ENCODE data around the gene AFG1L. TPM values are rescaled to one million over a fixed set of nuclear protein-coding genes. Genes with fewer than 3 reads are reported as not detected.

Gene AFG1L
- total RNA-seq, 1 experiment from 2014 or later: 3.8 TPM

Other genes starting within 250 kb of the AFG1L start
- 21.5 and 34.5 TPM in 2 replicates for gene OSTM1, start 220.3 kb upstream of the AFG1L start, total RNA-seq (2014; rRNA removed; shearing (Covaris generic); ENCODE audit: low replicate concordance)
- 0.25 TPM in 1 of 2 replicates, not detected in the other for gene NR2E1, start 129.0 kb upstream of the AFG1L start, total RNA-seq (2014; rRNA removed; shearing (Covaris generic); ENCODE audit: low replicate concordance)
- gene SNX3, start 34.0 kb upstream of the AFG1L start, total RNA-seq (2014; rRNA removed; shearing (Covaris generic); ENCODE audit: low replicate concordance): 235 and 327 TPM in 2 replicates